Motor neuron (in vitro differentiated cells): ENCODE data around the gene MTAP. TPM values are rescaled to one million over a fixed set of nuclear protein-coding genes. Genes with fewer than 3 reads are reported as not detected.

ENCODE experiments used
- ATAC-seq, 8 experiments: fragments of 200-7000 bp; cut with Tn5 transposase; replicated peaks in 6 of 8; 2 replicates each; pipeline ENCODE4 v1.8.0; 2021; ENCODE audit warnings: mild to moderate bottlenecking in 8 of 8, moderate library complexity in 8 of 8
- H3K27ac ChIP-seq, 2 donors: fragments of 250-450 bp; sonication (Bioruptor Pico); 2 replicates each; pipeline ENCODE4 v1.9.0; 2021; ENCODE audit warnings: antibody characterized with exemption in 2 of 2, mild to moderate bottlenecking in 2 of 2, moderate library complexity in 1 of 2
- H3K4me1 ChIP-seq, 2 donors: fragments of 250-450 bp; sonication (Bioruptor Pico); replicated peaks in 1 of 2; 2 replicates each; pipeline ENCODE4 v1.6.1; 2021; ENCODE audit warnings: antibody characterized with exemption in 2 of 2, mild to moderate bottlenecking in 2 of 2, moderate library complexity in 1 of 2
- H3K4me3 ChIP-seq, 5 donors: fragments of 250-450 bp; sonication (Bioruptor Pico); 2 replicates each; pipeline ENCODE4 v1.9.0; 2021; ENCODE audit warnings: antibody characterized with exemption in 5 of 5, mild to moderate bottlenecking in 5 of 5, moderate library complexity in 4 of 5
- WGBS, 10 experiments: fragments of 450-650 bp; shearing (Covaris generic); methylation state at CpG; one replicate each; pipeline ENCODE4 v1.0.0; 2022; 5-methylcytosine and 5-hydroxymethylcytosine counted together
- in situ Hi-C, 9 experiments: fragments of 400-800 bp; cut with MboI; loops; one replicate each; pipeline ENCODE4 v1.15.0; 2021; ENCODE audit warnings: low sequenced_read_pairs in 9 of 9, low pct_unique_long_range_greater_than_20kb in 2 of 9; ENCODE audit not compliant: unreplicated experiment in 9 of 9
- total RNA-seq, 8 experiments: library from RNA; unstranded; fragments of 300-600 nt; gene quantifications; 2 replicates each; pipeline versions ENCODE4 v1.2.3 to v1.2.4, GENCODE V29; 2022

The MTAP gene
- total RNA-seq, 8 experiments from 2014 or later = 11.2 to 47.5 (median 18.8) TPM

DNA sequence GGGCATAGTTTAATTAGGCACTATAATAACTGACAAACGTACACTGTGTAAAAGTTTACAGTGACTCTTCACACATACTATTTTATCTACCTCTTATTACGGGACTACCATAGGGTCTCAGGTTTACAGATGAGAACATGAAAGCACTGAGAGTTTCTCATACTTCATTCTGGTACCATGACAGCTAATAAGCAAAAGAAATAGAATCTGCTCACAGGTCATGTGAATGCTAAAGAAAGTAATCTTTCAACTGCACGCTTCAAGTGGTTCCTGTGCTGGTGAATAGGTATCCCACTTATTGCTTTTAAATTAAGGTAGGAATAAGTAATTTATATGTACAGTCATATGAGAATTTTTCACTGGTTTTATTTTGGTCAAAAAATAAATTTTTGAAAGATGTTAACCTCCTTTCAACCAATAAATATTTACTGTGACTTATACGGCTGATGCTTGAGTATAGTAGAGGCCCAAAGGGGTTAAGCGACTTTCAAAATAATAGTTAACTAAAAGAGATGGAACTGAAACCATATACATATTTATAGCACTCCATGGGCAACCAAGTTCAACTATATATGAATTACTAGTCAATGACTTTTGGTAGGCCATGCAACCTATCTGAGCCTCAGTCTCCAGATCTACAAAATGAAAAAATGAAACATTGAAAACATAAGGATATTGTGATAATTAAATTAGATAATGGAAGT, 183.7 kb downstream of the MTAP start:
- WGBS, 10 experiments = 63 to 100% (median 93%) methylated on average over 2 to 5 of the region's 5 CpGs
- no peak for ATAC-seq
- Histone ChIP-seq H3K27ac (no peak overlapping the region), H3K4me3 (no peak overlapping the region), H3K4me1 (peaks cover 0 to 8% of the 10 kb centered on the region in 2 donors)
- in situ Hi-C loops = loop anchor here in 2 of 9 experiments (25.0 kb wide), 1 partner anchor 174 kb away; the partner anchor contains the start of gene MTAP (in 2 of the 2)

Other genes with a start within 250 kb of the MTAP start
- 10 to 100 TPM; 10.1 to 54.7 (median 23.1) TPM for gene CDKN2A, start 191.8 kb downstream of the MTAP start, total RNA-seq
- gene CDKN2B-AS1, start 192.2 kb downstream of the MTAP start, total RNA-seq = 10 to 100 TPM in 1 of 8 experiments, 1 to 10 TPM in 7; 2.1 to 12.2 (median 3.9) TPM
- gene CDKN2B, start 206.7 kb downstream of the MTAP start, total RNA-seq = 10 to 100 TPM in 1 of 8 experiments, 1 to 10 TPM in 7; 3.0 to 45.3 (median 7.5) TPM